ENCODE results near the gene CFAP20DC.

DNA sequence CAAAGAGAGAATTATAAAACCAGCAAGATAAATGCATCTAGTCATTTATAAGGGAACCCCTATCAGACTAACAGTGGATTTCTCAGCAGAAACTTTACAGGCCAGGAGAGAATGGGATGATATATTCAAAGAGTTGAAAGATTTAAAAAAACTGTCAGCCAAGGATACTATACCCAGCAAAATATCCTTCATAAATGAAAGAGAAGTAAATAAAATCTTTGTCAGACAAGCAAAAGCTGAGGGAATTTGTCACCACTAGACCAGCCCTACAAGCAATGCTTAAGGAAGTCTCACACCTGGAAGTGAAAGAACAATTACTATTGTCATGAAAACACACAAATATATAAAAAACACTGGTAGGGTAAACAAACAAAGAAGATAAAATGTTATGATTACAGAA lies 269.9 kb downstream of the CFAP20DC start:
- TF ChIP-seq, protein P1, sequence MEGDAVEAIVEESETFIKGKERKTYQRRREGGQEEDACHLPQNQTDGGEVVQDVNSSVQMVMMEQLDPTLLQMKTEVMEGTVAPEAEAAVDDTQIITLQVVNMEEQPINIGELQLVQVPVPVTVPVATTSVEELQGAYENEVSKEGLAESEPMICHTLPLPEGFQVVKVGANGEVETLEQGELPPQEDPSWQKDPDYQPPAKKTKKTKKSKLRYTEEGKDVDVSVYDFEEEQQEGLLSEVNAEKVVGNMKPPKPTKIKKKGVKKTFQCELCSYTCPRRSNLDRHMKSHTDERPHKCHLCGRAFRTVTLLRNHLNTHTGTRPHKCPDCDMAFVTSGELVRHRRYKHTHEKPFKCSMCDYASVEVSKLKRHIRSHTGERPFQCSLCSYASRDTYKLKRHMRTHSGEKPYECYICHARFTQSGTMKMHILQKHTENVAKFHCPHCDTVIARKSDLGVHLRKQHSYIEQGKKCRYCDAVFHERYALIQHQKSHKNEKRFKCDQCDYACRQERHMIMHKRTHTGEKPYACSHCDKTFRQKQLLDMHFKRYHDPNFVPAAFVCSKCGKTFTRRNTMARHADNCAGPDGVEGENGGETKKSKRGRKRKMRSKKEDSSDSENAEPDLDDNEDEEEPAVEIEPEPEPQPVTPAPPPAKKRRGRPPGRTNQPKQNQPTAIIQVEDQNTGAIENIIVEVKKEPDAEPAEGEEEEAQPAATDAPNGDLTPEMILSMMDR (IDR thresholded peaks at IDR 0.05; ENCODE audit: poor library complexity), result no peak
- TF ChIP-seq EZH2 (IDR thresholded peaks at IDR 0.05; ENCODE audit: borderline replicate concordance), result no peak
